G401.6 (cell line): ENCODE results near the gene ECM1.

ENCODE experiments used
- FAIRE-seq: peaks from 2 replicates; lab custom pipeline; 2012; peaks lifted over from hg19 to GRCh38; lab: Jason Lieb, UNC

Gene ECM1

DNA sequence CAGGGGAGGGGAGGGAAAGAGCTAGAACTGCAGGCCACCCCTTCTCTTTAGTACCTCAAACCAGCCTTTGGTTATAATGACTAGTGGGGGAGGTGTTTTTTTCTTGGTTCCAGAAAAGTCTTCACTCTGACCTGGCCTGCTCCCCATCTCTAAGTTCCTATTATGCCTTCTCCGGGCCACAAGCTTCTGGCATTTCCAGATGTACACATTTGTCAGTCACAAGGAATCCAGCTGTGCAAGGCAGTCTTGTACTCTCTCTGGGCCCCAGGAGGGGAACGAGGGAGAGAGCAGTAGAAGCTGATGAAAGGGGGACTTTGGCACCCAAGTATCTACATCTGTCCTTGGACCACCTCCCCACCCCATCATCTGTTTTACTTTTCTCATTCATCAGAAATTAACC is 4.9 kb downstream of the ECM1 start:
- FAIRE-seq: no peak

- FAIRE-seq: no peak
Measured at GRCh38 chr1:150513351-150513791, 5.5 kb downstream of the ECM1 start.

DNA sequence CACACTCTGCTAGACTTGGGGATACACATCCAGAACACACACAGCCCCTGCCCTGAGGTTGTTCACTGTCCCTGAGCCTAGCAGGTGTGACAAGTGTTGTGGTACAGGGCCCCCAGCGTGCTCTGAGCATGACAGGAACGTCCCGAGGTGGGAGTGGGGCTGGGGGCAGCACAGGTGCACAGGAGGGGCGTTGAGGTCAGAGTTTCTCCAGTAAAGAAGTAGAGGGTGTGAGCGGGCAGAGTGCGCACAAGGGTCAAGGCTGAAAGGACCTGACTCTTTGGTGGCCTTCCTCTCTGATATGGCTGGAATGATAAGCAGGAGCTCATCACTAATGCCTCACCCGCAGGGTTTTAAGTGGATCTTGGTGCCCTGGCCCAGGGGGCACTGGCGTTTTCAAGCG is 6.4 kb downstream of the ECM1 start:
- FAIRE-seq: no peak

DNA sequence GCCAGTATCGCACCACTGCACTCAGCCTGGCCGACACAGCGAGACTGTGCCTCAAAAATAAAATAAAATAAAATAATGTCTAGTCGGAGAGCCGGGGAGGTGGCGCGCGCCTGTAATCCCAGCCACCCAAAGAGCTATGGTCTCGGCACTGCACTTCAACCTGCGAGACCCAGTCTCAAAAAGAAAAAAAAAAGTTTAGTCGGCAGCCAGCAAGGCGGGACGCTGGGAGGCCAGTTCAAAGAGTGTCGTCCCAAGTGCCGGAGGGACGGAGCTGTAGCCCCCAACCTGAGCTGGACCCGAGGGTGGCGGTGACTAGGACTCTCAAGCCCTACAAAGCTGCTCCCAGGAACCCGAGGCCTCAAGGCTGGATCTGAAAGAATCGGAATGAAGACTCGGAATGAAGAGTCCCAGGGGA is 7.0 kb downstream of the ECM1 start:
- FAIRE-seq: no peak

DNA sequence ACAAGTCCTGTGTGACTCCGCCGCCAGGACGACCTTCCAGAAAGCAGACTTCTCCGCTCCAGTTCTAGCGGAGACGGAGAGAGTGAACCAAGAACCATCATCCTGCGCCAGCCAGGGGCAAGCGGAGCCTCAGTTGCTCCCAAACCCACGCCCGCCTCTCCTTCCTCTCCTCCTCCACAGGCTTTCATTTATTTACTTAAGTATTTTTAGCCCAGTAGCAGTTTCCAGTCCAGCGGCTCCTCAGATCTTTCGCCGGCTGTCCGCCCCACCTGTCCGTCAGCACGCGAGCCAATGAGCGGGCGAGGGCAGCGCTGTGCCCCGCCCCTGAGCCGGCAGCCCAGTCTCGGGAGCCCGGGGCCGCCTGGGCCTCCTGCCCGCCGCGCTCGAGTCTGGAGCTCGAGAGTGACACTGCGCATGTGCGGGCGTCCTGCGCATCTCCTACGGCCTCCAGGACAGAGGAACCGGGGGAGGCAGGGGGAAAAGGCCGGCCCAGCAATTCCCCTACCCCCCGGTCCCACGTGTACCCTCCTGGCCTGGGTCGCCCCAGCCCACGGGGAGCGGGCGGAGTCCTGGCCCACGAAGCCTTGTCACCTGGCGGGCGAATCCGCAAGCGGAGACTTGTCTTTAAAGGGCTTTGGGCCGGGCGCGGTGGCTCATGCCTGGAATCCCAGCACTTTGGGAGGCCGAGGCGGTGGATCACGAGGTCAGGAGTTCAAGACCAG is 7.6 kb downstream of the ECM1 start, which contains the start of gene FALEC:
TSS of gene FALEC (plus strand) at position 425 of the 722 bp plus-strand sequence.
- peak; percentile 70 for FAIRE-seq

GRCh38 chr1:150516050-150516591 is 8.2 kb downstream of the ECM1 start:
- FAIRE-seq: no peak

DNA sequence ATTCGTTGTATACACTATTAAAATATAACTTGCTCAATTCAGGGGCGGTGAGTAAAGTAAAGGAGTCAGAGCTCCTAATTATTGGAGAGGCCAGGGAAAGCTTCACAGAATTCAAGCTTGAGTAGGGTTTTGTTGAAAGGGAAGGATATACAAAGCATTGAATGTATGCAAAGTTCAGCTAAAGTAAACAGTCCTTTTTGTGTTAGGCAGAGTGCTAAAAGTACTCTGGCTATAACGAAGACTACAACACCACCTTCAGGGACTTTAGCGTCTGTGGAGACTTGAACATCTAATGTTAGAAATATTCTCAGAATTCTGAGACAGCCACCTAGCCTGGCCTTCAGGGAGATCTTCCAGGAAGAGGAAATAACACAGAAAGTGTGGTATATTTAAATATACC is 8.7 kb downstream of the ECM1 start:
- FAIRE-seq: peak; percentile 92

DNA sequence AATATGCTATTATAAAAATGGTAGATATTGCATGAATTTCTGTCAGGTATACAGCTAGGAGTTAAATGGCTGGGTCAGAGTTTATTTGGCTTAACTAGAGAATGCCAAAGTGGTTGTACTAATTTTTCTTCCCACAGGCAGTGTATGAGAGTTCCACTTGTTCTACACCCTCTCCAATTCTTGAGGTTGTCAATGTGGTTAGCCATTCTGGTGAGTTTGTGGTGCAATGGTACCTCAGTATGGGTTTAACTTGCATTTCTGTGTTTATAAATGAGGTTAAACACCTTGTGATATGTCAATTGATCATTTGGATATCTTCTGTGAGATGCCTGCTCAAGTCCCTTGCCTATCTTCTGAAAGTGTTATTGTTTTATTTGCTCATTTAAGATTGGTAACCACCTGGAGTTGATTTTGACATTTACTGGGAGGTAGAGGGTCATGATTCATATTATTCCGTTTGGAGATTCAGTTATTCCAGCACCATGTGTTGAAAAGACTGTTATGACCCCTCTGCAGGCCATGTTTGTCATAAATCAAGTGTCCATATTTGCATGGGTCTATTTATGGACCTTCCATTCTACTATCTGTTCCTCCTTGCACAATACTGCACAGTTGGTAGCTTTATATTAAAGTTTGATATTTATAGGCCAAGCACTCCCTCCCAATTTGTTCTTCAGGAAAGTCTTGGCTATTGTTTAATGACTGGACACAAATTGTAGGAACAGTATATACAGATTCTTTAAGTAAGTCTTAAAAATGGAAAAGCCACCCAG is 13.5 kb downstream of the ECM1 start:
- no peak for FAIRE-seq

DNA sequence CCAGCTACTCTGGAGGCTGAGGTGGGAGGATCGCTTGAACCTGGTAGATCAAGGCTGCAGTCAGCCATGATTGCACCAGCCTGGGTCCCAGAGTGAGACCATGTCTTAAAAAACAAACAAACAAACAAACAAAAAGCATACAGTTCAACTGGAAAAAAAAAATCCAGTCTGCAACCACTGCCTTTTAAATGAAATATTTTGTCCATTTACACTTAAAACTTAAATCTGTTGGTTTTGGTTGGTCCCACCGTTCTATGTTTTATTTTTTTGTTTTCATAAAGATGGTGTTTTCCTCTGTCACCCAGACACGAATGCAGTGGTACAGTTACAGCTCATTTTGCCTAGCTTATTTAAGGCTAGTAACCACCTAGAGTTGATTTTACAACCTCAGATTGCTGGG is 17.4 kb downstream of the ECM1 start:
- no peak for FAIRE-seq

DNA sequence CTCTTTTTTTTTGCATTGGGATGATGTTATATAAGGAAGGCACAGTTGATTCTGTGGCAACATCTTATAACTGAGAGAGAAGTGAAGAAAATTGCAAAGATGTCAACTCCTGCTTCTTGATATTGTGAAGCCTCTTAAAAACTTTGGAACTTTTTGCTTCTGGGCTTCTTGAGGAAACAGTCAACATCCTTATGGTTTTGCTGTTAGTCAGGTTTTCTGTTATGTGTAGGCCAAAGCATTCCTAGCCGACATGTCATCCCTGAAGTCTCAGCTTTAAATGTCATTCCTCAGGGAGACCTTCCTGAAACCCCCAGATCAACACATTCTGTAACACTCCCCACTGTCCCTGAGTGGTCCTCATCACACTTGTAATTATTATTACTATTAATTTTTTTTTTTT is 20.3 kb downstream of the ECM1 start:
- no peak for FAIRE-seq

- no peak for FAIRE-seq
Measured at GRCh38 chr1:150529017-150529416, 21.1 kb downstream of the ECM1 start.

- no peak for FAIRE-seq
Measured at GRCh38 chr1:150530491-150531159, 22.7 kb downstream of the ECM1 start.

DNA sequence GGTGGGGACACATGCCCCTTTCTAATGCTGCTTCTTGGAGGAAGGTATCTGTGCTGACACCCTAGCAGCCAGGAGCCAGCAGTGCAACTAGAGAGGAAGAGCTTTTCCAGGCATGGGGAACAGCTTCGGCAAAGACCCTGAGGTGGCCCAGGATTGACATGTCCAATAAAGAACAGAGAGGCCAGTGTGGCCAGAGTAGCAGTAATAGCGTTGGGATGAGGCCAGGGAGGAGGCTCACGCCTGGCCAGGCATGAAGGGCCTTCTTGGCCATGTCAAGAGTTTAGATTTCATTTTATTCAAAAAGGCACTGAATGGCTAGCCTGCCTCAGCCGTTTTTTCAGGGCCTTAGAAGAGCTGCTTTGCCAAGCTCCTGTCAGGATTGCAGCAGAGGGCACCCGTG is 25.0 kb downstream of the ECM1 start:
- no peak for FAIRE-seq

DNA sequence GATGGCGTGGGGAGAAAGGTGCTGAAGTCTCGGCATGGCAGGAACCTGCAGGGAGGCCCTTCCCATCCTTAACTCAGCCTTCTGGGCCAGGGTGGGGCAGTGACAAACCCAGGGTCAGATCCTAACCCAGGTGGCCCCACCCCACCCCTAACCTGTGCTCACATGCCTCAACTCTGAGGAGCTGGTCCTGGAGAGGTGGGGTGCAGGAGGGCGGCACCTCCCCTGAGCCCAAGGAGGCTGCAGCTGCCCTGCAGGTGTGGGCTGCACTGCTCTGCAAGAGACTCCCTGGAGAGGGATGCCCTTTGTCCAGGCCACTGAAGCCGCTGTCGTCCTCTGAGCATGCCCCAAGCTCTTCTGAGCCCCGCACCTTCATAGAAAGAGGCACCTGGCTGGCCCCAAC is 26.1 kb downstream of the ECM1 start:
- FAIRE-seq: no peak

GRCh38 chr1:150535511-150536287 is 27.8 kb downstream of the ECM1 start:
- no peak for FAIRE-seq

DNA sequence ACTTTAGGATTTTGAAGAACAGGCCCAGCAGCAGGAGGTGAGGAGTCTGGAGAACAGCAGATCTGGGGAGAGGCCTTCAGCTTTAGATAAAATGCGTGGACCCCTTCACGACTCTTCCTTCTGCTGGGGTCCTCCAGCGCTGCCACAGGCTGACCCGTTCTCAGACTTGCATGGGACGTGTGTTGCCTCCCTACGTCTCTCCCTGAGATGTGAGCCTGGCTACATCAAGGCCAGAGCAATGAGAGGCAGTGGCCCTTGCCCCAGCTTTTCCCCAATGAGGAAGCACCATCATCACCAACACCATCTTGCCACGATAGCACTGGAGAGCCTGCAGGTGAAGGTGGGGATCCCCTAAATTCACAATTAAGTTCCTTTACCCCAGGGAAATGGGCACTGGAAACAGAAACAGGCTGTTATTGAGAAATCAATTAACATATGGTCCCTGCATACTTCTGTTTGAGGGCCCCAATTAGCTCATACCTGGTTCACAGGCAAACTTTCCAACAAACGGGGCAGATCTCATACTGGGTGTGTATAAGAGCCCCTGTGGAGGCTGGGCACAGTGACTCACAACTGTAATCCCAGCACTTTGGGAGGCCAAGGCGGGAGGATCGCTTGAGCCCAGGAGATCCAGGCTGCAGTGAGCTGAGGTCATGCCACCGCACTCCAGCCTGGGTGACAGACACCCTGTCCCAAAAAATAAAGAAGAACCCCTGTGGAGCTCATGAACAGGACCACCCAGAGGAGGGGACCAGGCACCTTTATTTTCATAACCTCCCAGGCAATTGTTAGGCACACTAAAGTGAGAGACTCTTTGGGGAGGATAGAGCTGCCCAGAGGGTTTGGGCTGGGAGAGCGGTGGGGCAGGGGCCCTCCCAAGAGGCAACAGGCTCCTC is 29.2 kb downstream of the ECM1 start:
- no peak for FAIRE-seq

GRCh38 chr1:150537732-150538684 is 30.1 kb downstream of the ECM1 start:
- FAIRE-seq: no peak

GRCh38 chr1:150543500-150544143 is 35.7 kb downstream of the ECM1 start:
- no peak for FAIRE-seq

DNA sequence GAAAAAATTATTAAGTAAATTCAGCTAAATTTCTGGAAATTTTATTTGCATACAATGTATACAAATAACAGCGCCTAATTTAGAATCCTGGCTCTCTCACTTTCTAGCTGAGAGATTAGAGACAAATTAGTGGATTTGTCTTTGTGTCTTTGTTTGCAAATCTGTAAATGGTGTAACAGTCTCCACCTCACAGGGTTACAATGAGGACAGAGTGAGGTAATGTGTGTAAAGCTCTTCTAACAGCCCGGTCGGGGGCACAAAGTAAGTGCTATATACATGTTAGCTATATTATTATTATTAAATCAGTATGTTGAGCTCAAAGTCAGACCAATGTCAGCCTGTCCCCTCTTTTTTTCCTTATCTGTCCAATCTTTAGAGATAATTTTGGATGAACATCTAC is 36.3 kb downstream of the ECM1 start:
- FAIRE-seq: no peak
